K562 (cell line): ENCODE data around the gene GRB2. TPM values are rescaled to one million over a fixed set of nuclear protein-coding genes. Genes with fewer than 3 reads are reported as not detected.

ENCODE experiments used
- ARID2 ChIP-seq: fragments of 450-650 bp; IDR thresholded peaks from 2 replicates; pipeline ENCODE4 v1.6.1; 2017; ENCODE audit warnings: antibody characterized with exemption, mild to moderate bottlenecking
- DPF2 ChIP-seq: fragments of 450-650 bp; IDR thresholded peaks from 2 replicates; pipeline ENCODE4 v1.6.1; 2016
- EP400 ChIP-seq: fragments of 450-650 bp; IDR thresholded peaks from 2 replicates; pipeline ENCODE4 v1.6.1; 2017; ENCODE audit warnings: antibody characterized with exemption, mild to moderate bottlenecking, moderate library complexity
- FOXK2 ChIP-seq, 2 experiments: fragments of 450-650 bp; IDR thresholded peaks in 1 of 2; conservative IDR thresholded peaks in 1 of 2; 2 replicates each; pipeline ENCODE4 v1.6.1; 2016; ENCODE audit warnings: low read depth in 2 of 2, mild to moderate bottlenecking in 1 of 2
- FOXP4 ChIP-seq: sonication (generic); formaldehyde crosslinking; IDR thresholded peaks from 2 replicates; pipeline ENCODE4 v1.8.0; 2022; ENCODE audit warnings: mild to moderate bottlenecking, missing genetic modification reagents, borderline replicate concordance
- MTA3 ChIP-seq: fragments of 450-650 bp; formaldehyde crosslinking; IDR thresholded peaks from 2 replicates; pipeline ENCODE4 v1.6.1; 2017; ENCODE audit warnings: mild to moderate bottlenecking, borderline replicate concordance
- NRF1 ChIP-seq, 2 experiments: fragments of 450-650 bp; IDR thresholded peaks in 1 of 2; conservative IDR thresholded peaks in 1 of 2; 2 replicates each; pipeline ENCODE4 v1.6.1; 2014; ENCODE audit warnings: mild to moderate bottlenecking in 2 of 2
- RBBP5 ChIP-seq: fragments of 200-600 bp; sonication (generic); IDR thresholded peaks from 2 replicates; pipeline ENCODE4 v1.6.1; 2012; ENCODE audit warnings: borderline replicate concordance, mild to moderate bottlenecking, low read length, control low read depth, inconsistent platforms; ENCODE audit not compliant: insufficient read depth, poor library complexity, severe bottlenecking
- RCOR1 ChIP-seq, 2 experiments: IDR thresholded peaks; 2 replicates each; pipeline ENCODE4 v1.6.1; 2012; ENCODE audit warnings: low read depth in 2 of 2, low read length in 2 of 2, borderline replicate concordance in 1 of 2, improper control_type of control experiment in 1 of 2
- SOX6 ChIP-seq: fragments of 450-650 bp; IDR thresholded peaks from 2 replicates; pipeline ENCODE4 v1.6.1; 2014; ENCODE audit warnings: mild to moderate bottlenecking
- SP1 ChIP-seq: sonication (generic); formaldehyde crosslinking; IDR thresholded peaks from 2 replicates; pipeline ENCODE4 v1.8.1; 2022; ENCODE audit warnings: mild to moderate bottlenecking, missing genetic modification reagents
- TCF3 ChIP-seq: sonication (generic); formaldehyde crosslinking; IDR thresholded peaks from 2 replicates; pipeline ENCODE4 v1.4.0; 2020; ENCODE audit warnings: mild to moderate bottlenecking, missing genetic modification reagents
- ZNF395 ChIP-seq: fragments of 200-800 bp; sonication (Bioruptor generic); IDR thresholded peaks from 2 replicates; pipeline ENCODE4 v1.6.1; 2017; ENCODE audit warnings: missing genetic modification characterization, missing compliant biosample characterization
- ZNF766 ChIP-seq: fragments of 200-800 bp; sonication (Bioruptor generic); conservative IDR thresholded peaks from 2 replicates; pipeline ENCODE4 v1.6.1; 2016; ENCODE audit warnings: missing genetic modification characterization, missing compliant biosample characterization
- polyA plus RNA-seq, 8 experiments: library from polyadenylated mRNA; depleted of rRNA in 4 of 8; stranded (reverse) in 5 of 8; unstranded in 3 of 8; fragments of >200 nt; fragmentation: Nextera tagmentation in 2 of 8; fragmentation: Illumina TruSeq in 1 of 8; extraction: Ambion mirVana in 2 of 8; extraction: Trizol in 1 of 8; gene quantifications; 2 replicates each; pipeline versions ENCODE4 v1.2.1 to v1.2.3, GENCODE V29; 2011 to 2014; ENCODE audit warnings: inconsistent platforms in 1 of 8, missing spikeins in 1 of 8
- total RNA-seq, 7 experiments: library from RNA; depleted of rRNA in 6 of 7; stranded (reverse); fragments of >200 nt in 6 of 7; fragmentation: Illumina TruSeq in 2 of 7; extraction: Trizol in 2 of 7; gene quantifications; 2 replicates each; pipeline versions ENCODE4 v1.2.1 to v1.2.3, GENCODE V29; 2011 to 2021; ENCODE audit warnings: low replicate concordance in 1 of 7
- TF ChIP-seq, protein P1 (sequence below), 2 experiments: fragments of 450-650 bp; conservative IDR thresholded peaks; 2 replicates each; pipeline ENCODE4 v1.6.1; 2017; ENCODE audit warnings: mild to moderate bottlenecking in 2 of 2, moderate library complexity in 2 of 2
- TF ChIP-seq, protein P2 (sequence below): fragments of 450-650 bp; formaldehyde crosslinking; IDR thresholded peaks from 2 replicates; pipeline ENCODE4 v1.4.0; 2020; ENCODE audit warnings: mild to moderate bottlenecking, mixed read lengths

GRB2 gene
- total and polyA plus RNA-seq, 9 of the 15 experiments (the other 6 are each of a cell fraction or from before 2014, with no cell fraction given), result 57.2 to 136 (median 84.8) TPM

- TF ChIP-seq RCOR1 (IDR thresholded peaks at IDR 0.05; ENCODE audit: borderline replicate concordance in 1 of 2, low read depth in 2 of 2, low read length in 2 of 2) (peak in 1 of 2 experiments; percentile 39; a peak in 1 of 4 replicates), DPF2 (peak; percentile 92), SOX6 (peak; percentile 95), FOXP4 (CRISPR knock-in tag) (0 out of 2 replicates have a peak, but pooled peaks have one; percentile 66), ARID2 (0 out of 2 replicates have a peak, but pooled peaks have one; percentile 6), NRF1 (conservative IDR thresholded peaks at IDR 0.05 in 1 of 2, IDR thresholded peaks at IDR 0.05 in 1 of 2) (peak; percentile 52 to 60), ZNF766 (CRISPR knock-in tag) (peak; percentile 51; the same call in 1 of the 2 replicates), MTA3 (0 out of 2 replicates have a peak, but pooled peaks have one; percentile 42), RBBP5 (peak; percentile 33), EP400 (peak; percentile 37; the same call in 1 of the 2 replicates), ZNF395 (CRISPR knock-in tag) (peak; percentile 64; the same call in 1 of the 2 replicates), SP1 (peak; percentile 59), FOXK2 (conservative IDR thresholded peaks at IDR 0.05 in 1 of 2, IDR thresholded peaks at IDR 0.05 in 1 of 2; ENCODE audit: low read depth in 2 of 2) (peak; percentile 92), TCF3 (CRISPR knock-in tag) (peak; percentile 66)
- TF ChIP-seq, protein P1, sequence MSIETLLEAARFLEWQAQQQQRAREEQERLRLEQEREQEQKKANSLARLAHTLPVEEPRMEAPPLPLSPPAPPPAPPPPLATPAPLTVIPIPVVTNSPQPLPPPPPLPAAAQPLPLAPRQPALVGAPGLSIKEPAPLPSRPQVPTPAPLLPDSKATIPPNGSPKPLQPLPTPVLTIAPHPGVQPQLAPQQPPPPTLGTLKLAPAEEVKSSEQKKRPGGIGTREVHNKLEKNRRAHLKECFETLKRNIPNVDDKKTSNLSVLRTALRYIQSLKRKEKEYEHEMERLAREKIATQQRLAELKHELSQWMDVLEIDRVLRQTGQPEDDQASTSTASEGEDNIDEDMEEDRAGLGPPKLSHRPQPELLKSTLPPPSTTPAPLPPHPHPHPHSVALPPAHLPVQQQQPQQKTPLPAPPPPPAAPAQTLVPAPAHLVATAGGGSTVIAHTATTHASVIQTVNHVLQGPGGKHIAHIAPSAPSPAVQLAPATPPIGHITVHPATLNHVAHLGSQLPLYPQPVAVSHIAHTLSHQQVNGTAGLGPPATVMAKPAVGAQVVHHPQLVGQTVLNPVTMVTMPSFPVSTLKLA (conservative IDR thresholded peaks at IDR 0.05), result 0 out of 4 replicates have a peak, but pooled peaks have one; percentile 36 to 53
- TF ChIP-seq, protein P2, sequence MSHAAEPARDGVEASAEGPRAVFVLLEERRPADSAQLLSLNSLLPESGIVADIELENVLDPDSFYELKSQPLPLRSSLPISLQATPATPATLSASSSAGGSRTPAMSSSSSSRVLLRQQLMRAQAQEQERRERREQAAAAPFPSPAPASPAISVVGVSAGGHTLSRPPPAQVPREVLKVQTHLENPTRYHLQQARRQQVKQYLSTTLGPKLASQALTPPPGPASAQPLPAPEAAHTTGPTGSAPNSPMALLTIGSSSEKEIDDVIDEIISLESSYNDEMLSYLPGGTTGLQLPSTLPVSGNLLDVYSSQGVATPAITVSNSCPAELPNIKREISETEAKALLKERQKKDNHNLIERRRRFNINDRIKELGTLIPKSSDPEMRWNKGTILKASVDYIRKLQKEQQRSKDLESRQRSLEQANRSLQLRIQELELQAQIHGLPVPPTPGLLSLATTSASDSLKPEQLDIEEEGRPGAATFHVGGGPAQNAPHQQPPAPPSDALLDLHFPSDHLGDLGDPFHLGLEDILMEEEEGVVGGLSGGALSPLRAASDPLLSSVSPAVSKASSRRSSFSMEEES, result peak; percentile 75
These were observed 37.4 kb downstream of the GRB2 start (continued) for GRCh38 chr17:75367838-75368789.
